ENCODE measurements around the gene LRRC4C.

DNA sequence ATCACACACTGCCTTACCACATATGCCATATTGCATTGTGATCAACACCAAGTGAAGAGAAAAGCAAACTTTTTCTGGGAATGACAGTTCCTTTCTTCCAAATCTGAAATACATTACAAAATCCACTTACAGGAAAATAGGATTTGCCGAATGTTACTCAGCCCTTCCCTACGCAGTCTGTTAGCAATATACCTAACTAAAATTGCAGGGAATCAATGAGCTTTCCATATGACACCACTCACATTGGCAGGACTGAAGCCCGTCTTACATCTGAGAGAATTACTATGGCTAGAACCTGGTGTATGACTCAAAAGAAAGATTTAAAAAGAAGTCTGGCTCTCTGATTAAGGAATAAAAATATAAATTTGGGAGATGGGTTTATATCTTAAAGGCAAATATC is 136.0 kb downstream of the LRRC4C start:
- TF ChIP-seq, protein P1, sequence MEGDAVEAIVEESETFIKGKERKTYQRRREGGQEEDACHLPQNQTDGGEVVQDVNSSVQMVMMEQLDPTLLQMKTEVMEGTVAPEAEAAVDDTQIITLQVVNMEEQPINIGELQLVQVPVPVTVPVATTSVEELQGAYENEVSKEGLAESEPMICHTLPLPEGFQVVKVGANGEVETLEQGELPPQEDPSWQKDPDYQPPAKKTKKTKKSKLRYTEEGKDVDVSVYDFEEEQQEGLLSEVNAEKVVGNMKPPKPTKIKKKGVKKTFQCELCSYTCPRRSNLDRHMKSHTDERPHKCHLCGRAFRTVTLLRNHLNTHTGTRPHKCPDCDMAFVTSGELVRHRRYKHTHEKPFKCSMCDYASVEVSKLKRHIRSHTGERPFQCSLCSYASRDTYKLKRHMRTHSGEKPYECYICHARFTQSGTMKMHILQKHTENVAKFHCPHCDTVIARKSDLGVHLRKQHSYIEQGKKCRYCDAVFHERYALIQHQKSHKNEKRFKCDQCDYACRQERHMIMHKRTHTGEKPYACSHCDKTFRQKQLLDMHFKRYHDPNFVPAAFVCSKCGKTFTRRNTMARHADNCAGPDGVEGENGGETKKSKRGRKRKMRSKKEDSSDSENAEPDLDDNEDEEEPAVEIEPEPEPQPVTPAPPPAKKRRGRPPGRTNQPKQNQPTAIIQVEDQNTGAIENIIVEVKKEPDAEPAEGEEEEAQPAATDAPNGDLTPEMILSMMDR (IDR thresholded peaks at IDR 0.05) = no peak
- TF ChIP-seq POLR2A (IDR thresholded peaks at IDR 0.05) = no peak
